Measurements from ENCODE around the gene ITSN1.

ITSN1 gene

GRCh38 chr21:33813832-33814365, 171.6 kb downstream of the ITSN1 start:
- no peak for DNase-seq (ENCODE audit: low read depth)

- no peak for DNase-seq (ENCODE audit: low read depth)
Observed at GRCh38 chr21:33815143-33815707, 172.9 kb downstream of the ITSN1 start.

- DNase-seq (ENCODE audit: low read depth), result no peak
Observed at GRCh38 chr21:33816174-33816573, 173.9 kb downstream of the ITSN1 start.

- no peak for DNase-seq (ENCODE audit: low read depth)
Observed at GRCh38 chr21:33817138-33817537, 174.8 kb downstream of the ITSN1 start.

GRCh38 chr21:33817663-33818451, 175.6 kb downstream of the ITSN1 start:
- no peak for DNase-seq (ENCODE audit: low read depth)

- DNase-seq (ENCODE audit: low read depth), result no peak
Observed at GRCh38 chr21:33820230-33820770, 178.0 kb downstream of the ITSN1 start.

GRCh38 chr21:33820798-33821197, 178.5 kb downstream of the ITSN1 start:
- DNase-seq (ENCODE audit: low read depth), result no peak

GRCh38 chr21:33821503-33822322, 179.4 kb downstream of the ITSN1 start:
- no peak for DNase-seq (ENCODE audit: low read depth)

- DNase-seq (ENCODE audit: low read depth), result no peak
Observed at GRCh38 chr21:33824156-33824941, 182.0 kb downstream of the ITSN1 start.

GRCh38 chr21:33825419-33825818, 183.1 kb downstream of the ITSN1 start:
- DNase-seq (ENCODE audit: low read depth), result no peak

- DNase-seq (ENCODE audit: low read depth), result no peak
Observed at GRCh38 chr21:33825915-33826314, 183.6 kb downstream of the ITSN1 start.

GRCh38 chr21:33828083-33828482, 185.8 kb downstream of the ITSN1 start:
- DNase-seq (ENCODE audit: low read depth), result no peak

GRCh38 chr21:33828577-33828976, 186.3 kb downstream of the ITSN1 start:
- DNase-seq (ENCODE audit: low read depth), result no peak

- no peak for DNase-seq (ENCODE audit: low read depth)
Observed at GRCh38 chr21:33829844-33830243, 187.5 kb downstream of the ITSN1 start.

- DNase-seq (ENCODE audit: low read depth), result no peak
Observed at GRCh38 chr21:33831962-33832659, 189.8 kb downstream of the ITSN1 start.

- no peak for DNase-seq (ENCODE audit: low read depth)
Observed at GRCh38 chr21:33834801-33835500, 192.7 kb downstream of the ITSN1 start.

- DNase-seq (ENCODE audit: low read depth), result no peak
Observed at GRCh38 chr21:33835920-33836319, 193.6 kb downstream of the ITSN1 start.

- no peak for DNase-seq (ENCODE audit: low read depth)
Observed at GRCh38 chr21:33836408-33836807, 194.1 kb downstream of the ITSN1 start.

GRCh38 chr21:33839167-33839716, 196.9 kb downstream of the ITSN1 start:
- DNase-seq (ENCODE audit: low read depth), result no peak

GRCh38 chr21:33839806-33840205, 197.5 kb downstream of the ITSN1 start:
- DNase-seq (ENCODE audit: low read depth), result no peak
